CD4-positive, alpha-beta T cell treated with Interleukin-17A for 4 hours (primary cell): Measurements from ENCODE around the gene APOBEC2.

Experiments used
- DNase-seq: peaks from one replicate; pipeline ENCODE4 v3.0.0-alpha.2; 2020; ENCODE audit warnings: mixed read lengths

Gene APOBEC2

DNA sequence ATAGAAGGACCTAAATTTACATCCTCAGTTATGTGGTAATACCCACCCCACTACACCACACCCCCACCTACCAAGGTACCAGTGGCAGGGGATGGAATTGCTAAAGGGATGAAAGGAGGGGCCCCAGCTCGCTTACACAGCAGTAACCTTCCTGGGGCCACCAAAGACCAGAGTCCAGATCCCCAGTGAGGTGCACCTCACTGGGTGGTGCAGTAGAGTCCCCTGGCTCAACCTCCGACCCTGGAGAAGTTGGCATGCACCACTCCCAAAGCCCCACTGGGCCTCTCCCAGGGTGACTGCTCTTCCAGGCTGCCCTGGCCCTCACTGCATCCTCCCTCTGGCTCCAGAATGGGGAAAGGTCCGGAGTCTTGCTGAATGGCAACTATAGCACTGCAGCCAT, 14.8 kb upstream of the APOBEC2 start:
- DNase-seq = no peak

GRCh38 chr6:41039060-41039998, 13.7 kb upstream of the APOBEC2 start, which contains the start of gene UNC5CL:
Gene UNC5CL, minus strand, starts transcription at chr6:41039221. Its CDS starts 4,147 bp downstream, at chr6:41035074.
- peak; percentile 71 for DNase-seq

GRCh38 chr6:41040101-41040939, 12.7 kb upstream of the APOBEC2 start:
- DNase-seq = no peak

DNA sequence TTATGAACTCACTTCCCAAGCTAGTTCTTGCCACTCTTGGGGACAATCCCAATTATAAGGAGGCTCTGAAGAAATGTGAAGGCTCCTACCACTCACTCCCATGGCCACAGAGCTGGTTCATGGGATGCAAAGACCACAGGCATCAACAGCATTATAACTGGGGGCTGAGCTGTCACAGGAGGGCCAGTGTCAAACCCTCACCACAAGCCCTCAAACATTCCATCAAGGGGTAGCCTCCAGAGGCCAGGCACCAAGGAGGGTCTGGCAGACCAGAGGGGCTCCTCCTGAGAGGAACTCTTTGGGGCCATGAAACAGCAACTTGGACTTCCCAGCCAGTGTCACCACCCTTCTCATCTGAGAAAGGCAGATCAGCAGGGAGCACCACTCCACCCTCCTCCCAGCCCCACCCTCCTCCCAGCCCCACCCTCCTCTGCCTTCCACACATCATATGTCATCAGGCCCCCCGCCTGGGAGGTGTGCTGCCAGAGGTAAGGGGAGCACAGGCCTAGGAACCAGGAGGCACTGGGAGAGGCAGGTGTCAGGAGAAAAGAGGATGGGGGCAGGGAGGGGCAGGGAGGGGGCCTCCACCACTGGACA, 12.0 kb upstream of the APOBEC2 start:
- DNase-seq = no peak

DNA sequence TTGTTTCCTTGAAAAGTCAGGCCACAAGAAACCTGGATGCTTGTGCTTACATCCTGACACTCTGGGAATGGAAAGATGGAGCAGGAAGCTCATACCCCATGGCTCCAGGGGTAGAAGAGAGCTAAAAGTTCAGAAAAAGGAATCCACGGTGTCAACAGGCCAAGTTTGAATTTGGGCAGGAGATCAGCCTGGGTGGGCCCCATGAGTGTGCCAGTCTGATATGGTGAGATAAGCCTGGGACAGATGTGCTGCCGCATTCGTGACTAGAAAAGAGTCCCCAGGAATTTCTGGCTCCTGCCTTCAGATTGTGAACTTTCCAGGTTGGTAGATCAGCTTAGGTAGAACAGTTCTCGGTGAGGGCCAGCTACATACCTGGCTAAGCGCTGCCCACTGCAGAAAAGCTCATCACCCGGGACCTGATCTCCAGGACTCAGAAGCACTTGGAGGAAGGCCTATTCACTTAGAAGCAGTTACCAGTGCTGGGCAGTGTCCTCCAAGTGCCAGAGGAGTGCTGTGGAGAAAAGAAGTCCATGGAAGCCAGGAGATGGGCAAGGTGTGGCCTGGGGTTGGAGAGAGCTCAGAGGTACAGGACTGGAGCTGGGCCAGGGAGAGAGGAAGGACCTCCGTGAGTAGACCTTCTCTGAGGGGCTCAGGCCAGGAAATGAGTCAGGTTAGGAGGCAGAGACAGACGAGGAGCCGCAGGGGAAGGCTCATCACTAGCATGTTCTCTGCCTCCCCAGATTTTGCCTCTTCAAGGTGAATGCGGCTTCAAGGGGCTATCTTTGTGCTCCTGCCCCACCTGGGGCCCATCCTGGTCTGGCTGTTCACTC, 10.6 kb upstream of the APOBEC2 start, which contains the start of gene TSPO2:
Gene TSPO2 (plus strand): TSS at position 242 of the 830 bp plus-strand sequence. CDS start 519 bp downstream, at position 761.
- no peak for DNase-seq

DNA sequence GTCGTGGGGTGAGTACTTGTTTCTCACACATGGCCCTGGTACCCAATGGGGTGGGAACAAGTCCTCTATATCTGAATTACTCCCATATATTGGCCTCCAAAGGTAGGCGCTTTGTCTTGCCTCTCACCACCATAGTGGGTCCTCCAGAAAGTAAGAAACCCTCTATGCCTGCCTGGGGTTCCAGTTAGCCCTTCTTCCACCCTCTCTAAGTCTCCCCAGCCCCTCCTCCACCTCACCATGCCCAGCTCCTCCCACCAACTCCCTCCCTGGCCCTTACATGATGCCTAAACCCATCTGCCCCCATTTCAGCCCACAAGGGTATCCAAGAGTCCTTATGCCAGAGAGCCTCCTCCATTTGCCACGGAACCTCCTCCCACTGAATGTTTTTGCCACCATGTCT, 9.9 kb upstream of the APOBEC2 start:
- DNase-seq = no peak

DNA sequence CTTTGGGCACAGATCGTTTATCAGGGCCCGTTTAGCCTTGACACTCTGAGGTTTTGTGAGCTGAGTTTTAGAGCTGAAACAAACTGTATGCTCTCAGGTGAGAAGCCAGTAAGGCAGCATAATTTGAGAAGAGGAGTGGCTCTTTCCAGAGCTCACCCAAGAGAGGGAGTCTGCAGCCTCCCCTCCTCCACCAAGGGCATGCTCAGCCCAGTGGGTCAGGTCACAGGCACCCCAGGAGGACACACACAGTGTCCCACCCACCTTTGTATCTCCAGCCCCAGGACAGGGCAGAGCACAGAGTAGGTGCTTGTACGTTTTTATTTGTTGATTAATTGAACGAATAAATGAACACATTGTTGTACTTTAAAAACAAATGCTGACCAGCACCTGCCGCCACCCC, 7.3 kb upstream of the APOBEC2 start:
- DNase-seq = no peak

DNA sequence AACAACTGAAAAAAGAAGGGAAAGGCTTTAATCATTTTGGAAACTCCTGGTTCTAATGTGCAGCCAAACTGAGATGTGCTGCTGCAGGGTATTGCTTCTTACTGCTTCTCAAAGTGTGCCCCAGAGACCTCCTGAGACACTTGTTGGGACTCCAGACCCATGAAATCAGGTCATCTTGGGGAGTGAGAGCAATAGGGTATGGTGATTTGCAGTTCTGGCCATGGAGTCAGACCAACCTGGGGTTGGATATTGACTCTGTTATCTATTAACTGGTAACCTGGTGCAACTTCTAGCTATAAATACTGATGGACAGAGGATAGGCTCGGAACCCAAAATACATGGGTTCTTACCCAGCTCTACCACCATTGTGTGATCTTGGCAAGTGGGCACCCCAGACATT, 6.9 kb upstream of the APOBEC2 start:
- no peak for DNase-seq

DNA sequence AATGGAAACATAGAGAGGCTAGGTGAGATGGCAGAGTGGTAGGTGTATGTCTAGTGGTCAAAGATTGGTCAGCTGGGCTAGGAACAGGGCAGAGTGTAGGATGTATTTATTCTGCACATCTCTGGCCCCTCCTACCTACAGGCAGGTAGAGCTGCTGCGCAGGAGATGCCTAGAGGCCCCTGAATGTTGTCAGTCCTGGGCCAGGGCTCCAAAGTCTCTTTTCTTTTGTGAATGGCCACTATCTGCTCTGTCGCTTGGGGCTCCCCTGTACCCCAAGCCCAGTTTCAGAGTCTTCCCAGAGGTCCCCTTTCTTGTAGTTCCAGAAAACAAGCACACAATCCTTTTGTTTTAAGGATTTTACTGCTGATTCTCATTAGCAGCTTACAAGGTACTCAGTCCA, 5.7 kb upstream of the APOBEC2 start:
- DNase-seq = no peak

DNA sequence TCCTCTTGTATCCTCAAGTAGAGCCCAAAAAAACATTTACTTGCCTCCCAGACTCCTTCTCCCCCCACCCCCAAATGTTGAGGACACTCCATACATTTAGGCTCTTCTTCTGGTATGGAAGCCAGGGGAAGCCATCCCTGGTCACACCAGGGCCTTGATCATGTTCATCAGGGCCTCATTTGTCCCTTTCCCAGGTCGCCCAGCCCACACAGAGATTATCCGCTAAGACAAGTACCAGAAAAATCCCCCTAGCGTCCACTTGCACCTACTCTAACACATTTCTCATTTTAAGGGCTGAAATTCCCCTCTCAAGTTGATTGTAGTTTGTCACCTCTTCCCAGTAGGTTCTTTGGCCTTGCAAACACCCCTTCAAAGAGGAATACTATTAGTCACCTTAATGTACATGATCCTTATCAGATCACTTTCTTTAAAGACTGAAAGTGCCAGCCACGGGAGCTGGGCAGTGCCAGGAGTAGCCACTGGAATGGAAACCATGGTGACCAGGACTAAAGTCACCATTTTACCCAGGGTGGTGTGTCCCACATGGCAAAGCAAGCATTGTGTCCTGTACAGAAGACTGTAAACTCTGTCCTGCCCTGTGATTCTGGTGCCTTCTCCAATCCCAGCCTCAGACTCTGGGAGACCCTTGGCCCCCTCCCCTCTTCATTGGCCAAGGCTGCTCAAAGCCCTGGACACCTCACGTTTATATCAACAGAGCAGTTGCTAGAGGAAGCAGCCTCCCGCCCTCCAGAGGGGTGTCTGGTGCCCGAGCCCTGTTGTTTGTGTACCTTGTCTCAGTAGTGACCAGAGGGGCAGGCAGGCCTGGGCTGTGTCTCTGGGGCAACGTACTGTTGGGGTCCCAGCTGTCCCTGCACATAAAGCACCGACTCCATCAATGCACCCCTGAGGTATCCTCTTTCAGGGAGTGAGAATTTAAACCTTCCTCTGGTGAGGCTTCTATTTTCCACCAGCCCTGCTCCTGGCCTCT, 5.0 kb upstream of the APOBEC2 start:
- no peak for DNase-seq

DNA sequence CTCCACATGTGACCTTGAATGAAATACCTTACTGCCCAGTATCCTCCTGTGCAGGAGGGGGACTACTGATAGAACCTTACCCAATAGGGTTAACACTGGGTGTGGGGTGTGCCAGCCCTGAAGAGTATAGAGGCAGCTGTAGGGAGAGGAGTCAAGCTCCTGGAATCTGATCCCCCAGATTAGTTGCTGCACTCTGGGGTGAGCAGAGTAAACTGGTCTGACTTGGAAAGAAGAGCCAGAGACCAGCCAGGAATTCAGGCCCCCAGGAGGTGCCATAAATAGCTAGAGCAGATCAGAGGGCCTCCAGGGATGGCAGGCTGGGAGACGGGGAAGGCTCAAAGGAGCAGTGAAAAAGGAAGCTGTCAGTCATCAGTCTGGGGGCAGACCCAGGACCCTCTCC, 3.5 kb upstream of the APOBEC2 start:
- DNase-seq = no peak

GRCh38 chr6:41049955-41050354, 3.0 kb upstream of the APOBEC2 start:
- no peak for DNase-seq

DNA sequence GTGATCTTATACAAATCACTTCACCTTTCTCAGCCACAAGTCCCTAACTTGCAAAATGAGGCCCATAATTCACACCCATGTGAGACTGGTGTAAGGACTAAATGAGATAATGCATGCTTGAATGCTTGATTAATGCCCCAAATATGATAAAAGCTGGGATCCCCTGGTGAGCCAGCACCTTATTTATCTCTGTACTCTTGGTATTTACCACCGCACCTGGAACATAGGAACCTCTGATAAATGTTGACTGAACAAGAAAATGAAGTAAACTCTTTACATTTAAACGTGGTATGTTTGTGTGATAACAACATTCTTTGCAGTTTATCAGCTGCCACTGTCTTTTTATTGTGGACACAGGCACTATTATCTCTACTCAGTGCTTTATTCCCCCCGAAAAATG, 2.5 kb upstream of the APOBEC2 start:
- DNase-seq = no peak

DNA sequence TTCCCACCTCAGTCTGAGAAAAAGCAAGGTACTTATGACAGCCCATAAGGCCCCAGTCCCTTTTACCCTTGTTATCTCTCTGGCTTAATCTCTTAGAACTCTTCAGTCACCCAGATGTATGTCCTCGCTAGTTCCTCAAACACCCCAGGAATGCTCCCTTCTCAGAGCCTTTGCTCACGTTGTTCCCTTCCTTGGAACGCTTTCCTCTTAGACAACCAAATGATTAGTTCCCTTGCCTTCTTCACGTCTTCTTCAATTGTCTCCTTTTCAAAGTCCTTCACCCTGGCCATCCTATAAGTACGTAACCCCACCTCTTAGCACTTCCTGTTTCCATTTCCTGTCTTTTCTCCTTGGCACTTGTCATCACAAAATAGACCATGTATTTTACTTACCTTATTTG, 1.1 kb upstream of the APOBEC2 start:
- no peak for DNase-seq

GRCh38 chr6:41054511-41054910, 1.5 kb downstream of the APOBEC2 start:
- DNase-seq = no peak

DNA sequence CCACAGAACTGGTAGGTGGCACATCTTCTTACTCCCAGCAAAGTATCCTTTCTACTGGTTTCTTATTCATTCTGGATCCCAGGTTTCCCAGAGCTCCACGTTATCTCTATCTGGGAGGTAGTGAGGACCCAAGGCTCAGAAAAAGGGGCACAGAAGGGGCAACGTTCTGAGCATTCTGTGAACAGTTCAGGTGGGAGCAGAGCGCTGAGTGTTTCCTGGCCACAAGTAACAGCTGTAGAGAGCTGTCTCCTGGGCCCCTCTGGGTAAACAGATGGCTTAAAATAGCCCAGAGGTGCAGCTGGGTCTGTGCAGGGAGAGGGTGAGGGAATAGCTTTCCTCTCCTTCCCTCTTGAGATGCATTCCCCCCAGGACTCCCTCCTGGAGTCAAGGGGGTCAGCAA, 2.1 kb downstream of the APOBEC2 start:
- no peak for DNase-seq

GRCh38 chr6:41056768-41057490, 3.9 kb downstream of the APOBEC2 start:
- no peak for DNase-seq

- DNase-seq = no peak
Observed at GRCh38 chr6:41058783-41059181, 5.8 kb downstream of the APOBEC2 start.

DNA sequence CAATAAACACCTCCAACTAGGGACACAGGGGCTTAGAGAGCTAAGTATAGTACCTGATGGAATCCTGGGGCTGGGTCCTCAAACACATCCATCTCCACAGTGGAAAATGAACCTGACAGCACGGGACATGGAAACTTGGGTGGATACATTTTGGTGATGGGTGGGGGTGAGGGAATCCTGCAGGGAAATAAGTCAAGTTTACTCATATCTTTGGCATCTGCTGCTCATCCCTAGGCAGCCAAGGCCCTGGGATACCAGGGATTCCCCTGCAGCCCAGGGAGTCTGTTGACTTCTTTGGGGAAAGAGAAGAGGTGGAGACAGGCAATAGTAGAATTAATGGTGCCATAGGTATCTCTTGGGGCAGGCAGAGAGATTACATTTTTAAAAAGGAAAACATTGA, 6.6 kb downstream of the APOBEC2 start:
- no peak for DNase-seq

GRCh38 chr6:41061196-41061726, 8.3 kb downstream of the APOBEC2 start:
- DNase-seq = no peak
